GM12873 (cell line): Measurements from ENCODE around the gene MRC1.

Experiments used
- CTCF ChIP-seq: IDR thresholded peaks from 2 replicates; pipeline ENCODE4 v1.5.1; 2012; ENCODE audit warnings: low read depth, mild to moderate bottlenecking, moderate library complexity, low read length, control low read depth; ENCODE audit not compliant: insufficient read depth; ENCODE audit errors: missing control alignments

The MRC1 gene

DNA sequence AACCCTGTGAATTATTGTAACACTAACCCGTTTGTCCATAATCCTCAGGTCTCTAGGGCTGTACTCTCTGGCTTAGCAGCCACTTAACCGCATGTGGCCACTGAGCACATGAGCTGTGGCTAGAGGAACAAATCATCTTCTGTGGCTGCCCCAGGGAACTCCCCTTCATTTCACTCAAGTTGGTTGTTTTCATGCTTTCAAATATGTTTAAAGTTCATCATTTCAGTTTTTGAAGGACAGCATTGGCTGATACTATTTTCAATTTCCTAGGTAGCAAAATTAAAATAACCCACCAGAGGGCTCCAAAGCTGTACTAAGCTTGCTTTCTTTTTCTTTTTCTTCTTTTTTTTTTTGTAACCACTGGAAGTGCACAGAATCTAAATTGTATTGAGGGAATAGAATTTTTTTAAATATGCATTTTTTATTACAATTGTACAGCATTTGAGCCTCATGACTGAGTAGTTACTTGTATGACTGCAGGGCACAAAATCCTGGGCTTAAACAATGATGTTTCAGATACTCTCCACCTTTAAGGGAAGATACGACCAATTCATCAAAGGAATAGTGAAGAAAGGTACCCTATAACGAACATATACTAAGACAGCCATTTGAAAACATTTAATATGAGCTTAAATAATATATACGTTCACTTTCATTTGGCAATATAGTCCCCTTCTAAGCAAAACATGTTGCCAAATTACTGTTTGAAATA, 38.6 kb downstream of the MRC1 start:
- TF ChIP-seq CTCF: no peak

GRCh38 chr10:17848646-17849045, 39.5 kb downstream of the MRC1 start:
- no peak for TF ChIP-seq CTCF

- TF ChIP-seq CTCF: no peak
Observed at GRCh38 chr10:17850501-17850900, 41.4 kb downstream of the MRC1 start.

GRCh38 chr10:17851611-17852010, 42.5 kb downstream of the MRC1 start:
- TF ChIP-seq CTCF: no peak

DNA sequence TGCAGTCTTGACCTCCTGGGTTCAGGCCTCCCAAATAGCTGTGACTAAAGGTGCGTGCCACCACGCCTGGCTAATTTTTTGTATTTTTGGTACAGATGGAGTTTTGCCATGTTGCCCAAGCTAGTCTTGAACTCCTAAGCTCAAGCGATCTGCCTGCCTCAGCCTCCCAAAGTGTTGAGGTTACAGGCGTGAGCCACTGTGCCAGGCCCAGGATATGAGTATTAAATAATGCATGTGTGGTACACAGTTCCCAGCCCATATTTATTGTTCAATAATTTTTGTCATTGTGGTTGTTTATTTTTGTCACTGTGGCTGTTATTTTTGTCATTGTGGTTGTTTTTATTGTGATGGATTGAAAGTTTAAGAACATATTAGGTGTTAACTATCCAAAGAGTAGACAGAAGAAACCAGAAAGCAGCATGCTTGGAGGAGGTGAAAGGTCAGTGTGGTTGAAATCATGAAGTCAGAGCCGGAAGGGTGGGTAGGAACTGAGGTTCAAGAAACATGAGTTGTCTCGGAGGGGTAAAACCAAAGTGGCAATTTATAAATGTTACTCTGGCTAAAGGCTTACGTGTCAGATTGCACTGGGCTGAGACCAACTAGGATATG, 45.0 kb downstream of the MRC1 start:
- TF ChIP-seq CTCF: no peak

DNA sequence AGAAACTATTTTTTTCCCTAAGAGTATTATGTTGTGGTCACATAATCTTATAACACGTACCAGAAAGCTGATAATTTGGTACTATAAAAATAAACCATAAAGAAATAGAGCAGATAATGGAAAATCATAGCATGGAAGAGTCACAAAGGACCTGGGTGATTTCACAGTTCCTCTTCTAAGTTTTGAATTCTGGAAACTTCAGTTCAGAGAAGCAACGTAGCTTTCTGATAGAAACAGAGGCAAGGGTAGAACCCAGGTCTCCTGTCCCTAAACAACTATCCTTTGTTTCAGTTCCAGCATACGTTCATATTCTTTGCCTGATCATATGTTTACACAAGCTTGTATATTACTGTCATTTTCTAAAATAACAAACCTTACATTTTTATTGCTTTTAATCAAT, 47.9 kb downstream of the MRC1 start:
- no peak for TF ChIP-seq CTCF

DNA sequence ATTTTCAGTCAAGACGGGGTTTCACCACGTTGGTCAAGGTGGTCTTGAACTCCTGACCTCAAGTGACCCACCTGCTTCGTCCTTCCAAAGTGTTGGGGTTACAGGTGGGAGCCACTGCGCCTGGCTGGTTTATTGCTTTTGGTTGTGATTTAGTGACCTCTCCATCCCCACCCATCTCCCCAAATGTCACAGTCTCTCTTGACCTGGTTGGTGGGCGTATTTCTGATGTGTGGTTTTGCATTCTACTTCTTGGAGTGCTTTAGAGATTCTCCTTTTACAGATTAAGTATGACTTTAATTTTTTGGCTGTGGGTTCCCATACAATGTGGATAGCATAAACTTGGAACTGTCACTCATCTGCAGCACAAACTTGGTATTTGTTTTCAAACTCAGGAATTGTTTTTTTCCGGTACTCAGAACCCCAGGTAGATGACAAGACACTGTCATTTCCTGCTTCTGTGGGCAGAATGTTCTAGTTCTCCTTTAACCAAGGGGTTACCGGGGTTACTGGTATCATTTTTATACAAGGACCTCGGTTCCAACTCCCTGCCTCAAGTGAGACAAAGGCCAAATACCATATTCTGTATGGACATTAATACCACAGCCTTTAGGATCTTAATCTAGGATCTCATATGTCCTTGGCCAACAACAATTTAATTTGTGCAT, 50.5 kb downstream of the MRC1 start:
- TF ChIP-seq CTCF: no peak
